Measurements from ENCODE around the gene TMEM234.

The TMEM234 gene

DNA sequence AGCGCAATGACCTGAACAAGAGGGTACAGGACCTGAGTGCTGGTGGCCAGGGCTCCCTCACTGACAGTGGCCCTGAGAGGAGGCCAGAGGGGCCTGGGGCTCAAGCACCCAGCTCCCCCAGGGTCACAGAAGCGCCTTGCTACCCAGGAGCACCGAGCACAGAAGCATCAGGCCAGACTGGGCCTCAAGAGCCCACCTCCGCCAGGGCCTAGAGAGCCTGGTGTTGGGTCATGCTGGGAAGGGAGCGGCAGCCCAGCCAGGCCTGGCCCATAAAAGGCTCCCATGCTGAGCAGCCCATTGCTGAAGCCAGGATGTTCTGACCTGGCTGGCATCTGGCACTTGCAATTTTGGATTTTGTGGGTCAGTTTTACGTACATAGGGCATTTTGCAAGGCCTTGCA, 27.2 kb downstream of the TMEM234 start:
- DNase-seq (ENCODE audit: insufficient read length, low spot score), result no peak
- FAIRE-seq, result no peak
- no peak for TF ChIP-seq CTCF (IDR thresholded peaks at IDR 0.05; ENCODE audit: insufficient read depth, missing control alignments)

DNA sequence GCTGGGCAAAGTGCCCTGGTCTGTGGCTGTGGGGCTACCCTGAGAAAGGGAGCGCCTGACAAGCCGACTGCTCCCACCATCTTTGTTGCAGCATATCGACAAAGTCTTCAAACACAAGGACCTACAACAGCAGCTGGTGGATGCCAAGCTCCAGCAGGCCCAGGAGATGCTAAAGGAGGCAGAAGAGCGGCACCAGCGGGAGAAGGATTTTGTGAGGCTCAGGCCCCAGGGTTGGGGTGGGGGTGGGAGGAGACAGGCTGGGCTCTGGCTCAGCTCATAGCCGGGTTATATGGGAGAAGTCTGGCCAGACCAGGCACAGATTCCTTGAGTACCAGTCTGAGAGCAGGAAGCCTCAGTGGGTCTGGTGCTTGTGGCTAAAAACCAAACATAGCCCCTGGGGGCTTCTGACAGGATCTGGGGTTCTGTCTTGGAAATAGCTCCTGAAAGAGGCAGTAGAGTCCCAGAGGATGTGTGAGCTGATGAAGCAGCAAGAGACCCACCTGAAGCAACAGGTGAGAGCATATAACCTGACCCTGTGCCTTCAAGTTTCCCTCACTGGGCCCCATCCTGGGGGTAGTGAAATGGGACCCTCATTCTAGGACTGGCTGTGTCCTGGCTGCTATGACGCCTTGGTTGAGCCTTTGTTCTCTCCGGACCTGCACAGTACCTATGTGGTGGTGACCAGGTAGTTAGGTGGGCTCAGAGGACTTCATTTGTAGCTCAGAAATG, 29.8 kb downstream of the TMEM234 start:
- DNase-seq (ENCODE audit: insufficient read length, low spot score) (no peak), FAIRE-seq (no peak)
- no peak for TF ChIP-seq CTCF (IDR thresholded peaks at IDR 0.05; ENCODE audit: insufficient read depth, missing control alignments)

- FAIRE-seq, result no peak
- no peak for TF ChIP-seq CTCF (IDR thresholded peaks at IDR 0.05; ENCODE audit: insufficient read depth, missing control alignments)
- no peak for DNase-seq (ENCODE audit: insufficient read length, low spot score)
These were observed 34.3 kb downstream of the TMEM234 start for GRCh38 chr1:32187850-32188249.

- TF ChIP-seq CTCF (IDR thresholded peaks at IDR 0.05; ENCODE audit: insufficient read depth, missing control alignments), result no peak
- DNase-seq (ENCODE audit: insufficient read length, low spot score), result no peak
- no peak for FAIRE-seq
These were observed 35.7 kb downstream of the TMEM234 start for GRCh38 chr1:32186491-32186890.

DNA sequence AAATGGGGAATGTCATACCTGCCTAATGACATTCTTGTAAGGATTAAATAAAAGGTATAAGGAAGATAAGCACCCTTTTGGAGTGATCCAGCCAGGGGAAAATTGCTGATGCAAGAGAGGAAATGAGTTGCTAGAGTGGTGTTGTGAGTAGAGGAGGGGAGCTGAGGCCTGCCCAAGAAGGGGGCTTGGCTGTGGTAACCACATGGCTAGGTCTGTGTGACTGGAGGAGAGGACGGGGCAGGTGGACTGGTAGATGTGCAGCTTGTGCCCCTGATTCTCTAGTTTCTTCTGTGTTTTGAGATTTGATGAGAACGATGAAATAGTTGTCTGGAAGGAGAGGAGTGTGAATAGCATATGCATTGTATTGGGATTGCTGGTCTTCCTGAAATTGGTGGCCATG, 36.1 kb downstream of the TMEM234 start:
- no peak for TF ChIP-seq CTCF (IDR thresholded peaks at IDR 0.05; ENCODE audit: insufficient read depth, missing control alignments)
- FAIRE-seq (no peak), DNase-seq (ENCODE audit: insufficient read length, low spot score) (no peak)

- DNase-seq (ENCODE audit: insufficient read length, low spot score), result no peak
- FAIRE-seq, result no peak
- no peak for TF ChIP-seq CTCF (IDR thresholded peaks at IDR 0.05; ENCODE audit: insufficient read depth, missing control alignments)
These were observed 37.5 kb downstream of the TMEM234 start for GRCh38 chr1:32184650-32185049.

GRCh38 chr1:32182060-32182459, 40.1 kb downstream of the TMEM234 start:
- TF ChIP-seq CTCF (IDR thresholded peaks at IDR 0.05; ENCODE audit: insufficient read depth, missing control alignments), result no peak
- no peak for FAIRE-seq

More at GRCh38 chr1:32182060-32182459, 40.1 kb downstream of the TMEM234 start:
- DNase-seq (ENCODE audit: insufficient read length, low spot score), result no peak

Data from D721Med (cell line).